HepG2 (cell line): Measurements from ENCODE around the gene NCKIPSD. TPM values are rescaled to one million over a fixed set of nuclear protein-coding genes. Genes with fewer than 3 reads are reported as not detected.
A peak's percentile ranks its signal among the peaks of the same experiment; 100 is the strongest.

ENCODE experiments used
- ATF7 ChIP-seq, 2 experiments: fragments of 450-650 bp in 1 of 2; sonication (generic) in 1 of 2; formaldehyde crosslinking in 1 of 2; IDR thresholded peaks; 2 replicates each; pipeline versions ENCODE4 v1.4.0 to v1.6.1; 2016 to 2020; ENCODE audit warnings: antibody characterized with exemption in 1 of 2, mild to moderate bottlenecking in 1 of 2, missing genetic modification reagents in 1 of 2
- HNF4A ChIP-seq: sonication (generic); formaldehyde crosslinking; IDR thresholded peaks from 2 replicates; pipeline ENCODE4 v1.4.0; 2020; ENCODE audit warnings: missing genetic modification reagents
- NFRKB ChIP-seq: fragments of 450-650 bp; IDR thresholded peaks from 2 replicates; pipeline ENCODE4 v1.6.1; 2017
- RARA ChIP-seq: IDR thresholded peaks from 2 replicates; pipeline ENCODE4 v1.6.1; 2016; ENCODE audit warnings: missing genetic modification reagents, missing compliant biosample characterization
- ZFP37 ChIP-seq: sonication (generic); formaldehyde crosslinking; IDR thresholded peaks from 2 replicates; pipeline ENCODE4 v1.4.0; 2020; ENCODE audit warnings: missing genetic modification reagents, borderline replicate concordance
- ZNF10 ChIP-seq: sonication (generic); formaldehyde crosslinking; IDR thresholded peaks from 2 replicates; pipeline ENCODE4 v1.4.0; 2020; ENCODE audit warnings: mild to moderate bottlenecking, low read depth, missing genetic modification reagents, borderline replicate concordance
- ZNF337 ChIP-seq: sonication (generic); formaldehyde crosslinking; IDR thresholded peaks from 2 replicates; pipeline ENCODE4 v1.5.1; 2020; ENCODE audit warnings: missing genetic modification reagents, low read depth, mild to moderate bottlenecking, borderline replicate concordance
- ZNF468 ChIP-seq: sonication (generic); formaldehyde crosslinking; IDR thresholded peaks from 2 replicates; pipeline ENCODE4 v1.8.0; 2022; ENCODE audit warnings: mild to moderate bottlenecking, moderate library complexity, missing genetic modification reagents
- ZNF749 ChIP-seq: sonication (generic); formaldehyde crosslinking; IDR thresholded peaks from 2 replicates; pipeline ENCODE4 v1.8.0; 2022; ENCODE audit warnings: mild to moderate bottlenecking, missing genetic modification reagents, moderate library complexity, borderline replicate concordance
- ZSCAN12 ChIP-seq: sonication (generic); formaldehyde crosslinking; IDR thresholded peaks from 2 replicates; pipeline ENCODE4 v1.9.0; 2021; ENCODE audit warnings: mild to moderate bottlenecking, missing genetic modification reagents
- polyA plus RNA-seq, 8 experiments: library from polyadenylated mRNA; depleted of rRNA in 3 of 8; stranded (reverse) in 7 of 8; unstranded in 1 of 8; fragments of >200 nt; fragmentation: Illumina TruSeq in 4 of 8; extraction: Trizol in 4 of 8; gene quantifications; 2 replicates each; pipeline versions ENCODE4 v1.2.1 to v1.2.3, GENCODE V29; 2011 to 2016; ENCODE audit warnings: low read depth in 4 of 8, missing spikeins in 1 of 8, mixed read lengths in 1 of 8; ENCODE audit not compliant: insufficient read depth in 1 of 8
- total RNA-seq, 5 experiments: library from RNA; depleted of rRNA; stranded (reverse); fragments of >200 nt; fragmentation: Illumina TruSeq; extraction: Trizol; gene quantifications; 2 replicates each; pipeline ENCODE4 v1.2.3, GENCODE V29; 2016; ENCODE audit warnings: low read depth in 1 of 5
- TF ChIP-seq, protein P1 (sequence below): fragments of 450-650 bp; IDR thresholded peaks from 2 replicates; pipeline ENCODE4 v1.6.1; 2017; ENCODE audit warnings: mild to moderate bottlenecking
- TF ChIP-seq, protein P2 (sequence below): IDR thresholded peaks from 2 replicates; pipeline ENCODE4 v1.6.1; 2016
- TF ChIP-seq, protein P3 (sequence below), 2 experiments: sonication (generic) in 1 of 2; formaldehyde crosslinking in 1 of 2; IDR thresholded peaks; 2 replicates each; pipeline versions ENCODE4 v1.6.1 to v1.9.0; 2014 to 2022; ENCODE audit warnings: antibody characterized with exemption in 1 of 2, borderline replicate concordance in 1 of 2, inconsistent platforms in 1 of 2, low read depth in 1 of 2, missing genetic modification reagents in 1 of 2
- TF ChIP-seq, protein P4 (sequence below): sonication (generic); formaldehyde crosslinking; IDR thresholded peaks from 2 replicates; pipeline ENCODE4 v1.5.0; 2020; ENCODE audit warnings: missing genetic modification reagents, mild to moderate bottlenecking, borderline replicate concordance

Gene NCKIPSD
- total and polyA plus RNA-seq, 2 of the 13 experiments (the other 11 are each of a cell fraction or from before 2014, with no cell fraction given), result 13.5 to 35.2 TPM

DNA sequence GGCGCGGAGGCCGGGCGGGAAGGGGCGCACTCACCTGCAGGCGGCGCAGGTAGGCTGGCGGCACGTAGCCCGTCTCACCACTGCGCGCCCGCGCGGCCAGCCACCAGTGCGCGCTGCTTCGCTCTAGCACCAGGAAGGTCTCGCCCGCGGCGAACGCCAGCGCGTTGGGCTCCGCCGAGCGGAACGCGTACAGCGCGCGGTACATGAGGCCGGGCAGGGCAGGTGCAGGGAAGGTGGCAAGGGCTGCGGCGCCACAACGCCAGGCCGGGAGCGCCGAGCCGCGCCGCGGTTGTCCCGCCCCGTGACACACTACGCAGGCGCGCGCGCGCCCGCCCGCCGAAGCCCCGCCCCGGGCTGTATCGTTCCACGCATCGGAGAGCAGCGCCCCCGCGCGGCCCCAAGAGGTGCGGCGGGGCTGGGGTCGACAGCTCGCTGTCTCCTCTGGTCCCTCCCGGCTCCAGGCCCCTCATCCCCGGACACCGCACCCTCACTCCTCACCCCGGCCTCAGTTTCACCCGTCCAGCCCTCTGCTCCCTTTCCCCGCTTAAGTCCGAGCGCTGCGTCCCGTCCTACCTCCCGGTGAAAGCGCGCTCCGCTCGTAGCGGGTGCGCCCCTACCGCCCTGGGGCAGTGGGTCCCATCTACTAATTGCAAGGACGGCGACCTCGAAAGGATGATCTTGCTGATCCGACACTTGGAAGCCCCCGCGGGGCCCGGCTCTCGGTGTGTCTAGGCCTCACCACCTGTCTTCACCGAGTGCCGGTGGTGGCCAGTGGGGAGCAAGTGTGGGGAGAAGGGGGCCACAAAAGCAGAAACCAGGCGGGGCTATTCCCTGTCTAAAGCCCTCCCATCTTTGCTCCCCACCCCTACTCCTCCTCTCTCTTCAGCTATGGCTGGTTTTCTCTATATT is at the start of gene NCKIPSD (continued):
- TF ChIP-seq, protein P1, sequence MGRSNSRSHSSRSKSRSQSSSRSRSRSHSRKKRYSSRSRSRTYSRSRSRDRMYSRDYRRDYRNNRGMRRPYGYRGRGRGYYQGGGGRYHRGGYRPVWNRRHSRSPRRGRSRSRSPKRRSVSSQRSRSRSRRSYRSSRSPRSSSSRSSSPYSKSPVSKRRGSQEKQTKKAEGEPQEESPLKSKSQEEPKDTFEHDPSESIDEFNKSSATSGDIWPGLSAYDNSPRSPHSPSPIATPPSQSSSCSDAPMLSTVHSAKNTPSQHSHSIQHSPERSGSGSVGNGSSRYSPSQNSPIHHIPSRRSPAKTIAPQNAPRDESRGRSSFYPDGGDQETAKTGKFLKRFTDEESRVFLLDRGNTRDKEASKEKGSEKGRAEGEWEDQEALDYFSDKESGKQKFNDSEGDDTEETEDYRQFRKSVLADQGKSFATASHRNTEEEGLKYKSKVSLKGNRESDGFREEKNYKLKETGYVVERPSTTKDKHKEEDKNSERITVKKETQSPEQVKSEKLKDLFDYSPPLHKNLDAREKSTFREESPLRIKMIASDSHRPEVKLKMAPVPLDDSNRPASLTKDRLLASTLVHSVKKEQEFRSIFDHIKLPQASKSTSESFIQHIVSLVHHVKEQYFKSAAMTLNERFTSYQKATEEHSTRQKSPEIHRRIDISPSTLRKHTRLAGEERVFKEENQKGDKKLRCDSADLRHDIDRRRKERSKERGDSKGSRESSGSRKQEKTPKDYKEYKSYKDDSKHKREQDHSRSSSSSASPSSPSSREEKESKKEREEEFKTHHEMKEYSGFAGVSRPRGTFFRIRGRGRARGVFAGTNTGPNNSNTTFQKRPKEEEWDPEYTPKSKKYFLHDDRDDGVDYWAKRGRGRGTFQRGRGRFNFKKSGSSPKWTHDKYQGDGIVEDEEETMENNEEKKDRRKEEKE, result no peak
- TF ChIP-seq ZNF10 (CRISPR knock-in tag), result no peak
- TF ChIP-seq, protein P2, sequence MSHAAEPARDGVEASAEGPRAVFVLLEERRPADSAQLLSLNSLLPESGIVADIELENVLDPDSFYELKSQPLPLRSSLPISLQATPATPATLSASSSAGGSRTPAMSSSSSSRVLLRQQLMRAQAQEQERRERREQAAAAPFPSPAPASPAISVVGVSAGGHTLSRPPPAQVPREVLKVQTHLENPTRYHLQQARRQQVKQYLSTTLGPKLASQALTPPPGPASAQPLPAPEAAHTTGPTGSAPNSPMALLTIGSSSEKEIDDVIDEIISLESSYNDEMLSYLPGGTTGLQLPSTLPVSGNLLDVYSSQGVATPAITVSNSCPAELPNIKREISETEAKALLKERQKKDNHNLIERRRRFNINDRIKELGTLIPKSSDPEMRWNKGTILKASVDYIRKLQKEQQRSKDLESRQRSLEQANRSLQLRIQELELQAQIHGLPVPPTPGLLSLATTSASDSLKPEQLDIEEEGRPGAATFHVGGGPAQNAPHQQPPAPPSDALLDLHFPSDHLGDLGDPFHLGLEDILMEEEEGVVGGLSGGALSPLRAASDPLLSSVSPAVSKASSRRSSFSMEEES (CRISPR knock-in tag), result peak; percentile 20; the same call in 1 of the 2 replicates
- TF ChIP-seq, protein P3, sequence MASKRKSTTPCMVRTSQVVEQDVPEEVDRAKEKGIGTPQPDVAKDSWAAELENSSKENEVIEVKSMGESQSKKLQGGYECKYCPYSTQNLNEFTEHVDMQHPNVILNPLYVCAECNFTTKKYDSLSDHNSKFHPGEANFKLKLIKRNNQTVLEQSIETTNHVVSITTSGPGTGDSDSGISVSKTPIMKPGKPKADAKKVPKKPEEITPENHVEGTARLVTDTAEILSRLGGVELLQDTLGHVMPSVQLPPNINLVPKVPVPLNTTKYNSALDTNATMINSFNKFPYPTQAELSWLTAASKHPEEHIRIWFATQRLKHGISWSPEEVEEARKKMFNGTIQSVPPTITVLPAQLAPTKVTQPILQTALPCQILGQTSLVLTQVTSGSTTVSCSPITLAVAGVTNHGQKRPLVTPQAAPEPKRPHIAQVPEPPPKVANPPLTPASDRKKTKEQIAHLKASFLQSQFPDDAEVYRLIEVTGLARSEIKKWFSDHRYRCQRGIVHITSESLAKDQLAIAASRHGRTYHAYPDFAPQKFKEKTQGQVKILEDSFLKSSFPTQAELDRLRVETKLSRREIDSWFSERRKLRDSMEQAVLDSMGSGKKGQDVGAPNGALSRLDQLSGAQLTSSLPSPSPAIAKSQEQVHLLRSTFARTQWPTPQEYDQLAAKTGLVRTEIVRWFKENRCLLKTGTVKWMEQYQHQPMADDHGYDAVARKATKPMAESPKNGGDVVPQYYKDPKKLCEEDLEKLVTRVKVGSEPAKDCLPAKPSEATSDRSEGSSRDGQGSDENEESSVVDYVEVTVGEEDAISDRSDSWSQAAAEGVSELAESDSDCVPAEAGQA (IDR thresholded peaks at IDR 0.05; ENCODE audit: low read depth), result no peak
- TF ChIP-seq, protein P3 (CRISPR knock-in tag; IDR thresholded peaks at IDR 0.05; ENCODE audit: borderline replicate concordance), result no peak
- TF ChIP-seq ZSCAN12, result no peak
- no peak for TF ChIP-seq ZNF468 (CRISPR knock-in tag)
- TF ChIP-seq ZNF749 (CRISPR knock-in tag), result no peak; the same call in 1 of the 2 replicates
- no peak for TF ChIP-seq ATF7 (IDR thresholded peaks at IDR 0.05)
- TF ChIP-seq ATF7 (CRISPR knock-in tag; IDR thresholded peaks at IDR 0.05), result 0 out of 2 replicates have a peak, but pooled peaks have one; percentile 43
- no peak for TF ChIP-seq HNF4A (CRISPR knock-in tag)
- TF ChIP-seq, protein P4, sequence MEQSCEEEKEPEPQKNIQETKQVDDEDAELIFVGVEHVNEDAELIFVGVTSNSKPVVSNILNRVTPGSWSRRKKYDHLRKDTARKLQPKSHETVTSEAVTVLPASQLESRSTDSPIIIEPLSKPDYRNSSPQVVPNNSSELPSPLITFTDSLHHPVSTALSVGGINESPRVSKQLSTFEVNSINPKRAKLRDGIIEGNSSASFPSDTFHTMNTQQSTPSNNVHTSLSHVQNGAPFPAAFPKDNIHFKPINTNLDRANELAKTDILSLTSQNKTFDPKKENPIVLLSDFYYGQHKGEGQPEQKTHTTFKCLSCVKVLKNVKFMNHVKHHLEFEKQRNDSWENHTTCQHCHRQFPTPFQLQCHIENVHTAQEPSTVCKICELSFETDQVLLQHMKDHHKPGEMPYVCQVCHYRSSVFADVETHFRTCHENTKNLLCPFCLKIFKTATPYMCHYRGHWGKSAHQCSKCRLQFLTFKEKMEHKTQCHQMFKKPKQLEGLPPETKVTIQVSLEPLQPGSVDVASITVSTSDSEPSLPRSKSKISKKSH (CRISPR knock-in tag), result no peak
- TF ChIP-seq ZNF337 (CRISPR knock-in tag), result no peak
- TF ChIP-seq ZFP37 (CRISPR knock-in tag), result no peak
- TF ChIP-seq RARA (CRISPR knock-in tag), result no peak
- no peak for TF ChIP-seq NFRKB
